ENCODE data around the gene NPPA. TPM values are rescaled to one million over a fixed set of nuclear protein-coding genes. Genes with fewer than 3 reads are reported as not detected.

NPPA gene
- total RNA-seq, 1 experiment from 2014 or later, result not detected

DNA sequence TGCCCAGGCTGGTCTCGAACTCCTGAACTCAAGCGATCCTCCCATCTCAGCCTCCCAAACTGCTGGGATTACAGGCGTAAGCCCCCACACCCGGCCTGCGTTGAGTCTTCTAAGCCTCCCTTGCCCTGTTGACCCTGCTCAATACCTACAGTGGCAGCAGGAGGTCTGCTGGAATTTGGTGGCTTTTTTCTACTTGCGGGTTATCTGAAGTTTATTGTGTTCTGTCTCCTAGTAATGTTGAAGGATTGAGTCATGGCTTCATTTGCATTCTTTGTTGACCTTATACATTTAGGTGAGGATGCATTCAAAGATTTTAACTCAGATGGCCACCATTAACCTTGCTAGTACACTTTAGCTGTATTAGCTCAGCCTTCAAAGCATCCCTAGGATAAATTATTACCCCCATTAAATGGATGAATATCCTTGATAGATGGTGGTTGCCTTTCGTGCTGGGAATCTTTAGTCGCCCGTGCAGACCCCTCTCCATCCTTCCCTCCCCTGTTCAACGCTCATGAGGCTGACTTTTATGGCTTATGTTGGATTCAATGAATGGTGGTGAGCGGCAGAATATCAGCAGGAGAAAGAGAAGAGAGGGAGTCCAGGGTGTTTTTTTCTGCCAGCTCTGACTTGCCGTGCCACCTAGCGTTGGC is 20.9 kb upstream of the NPPA start:
- Mint-ChIP-seq H3K9me3 (no peaks in the 10 kb centered on the region), H3K36me3 (ENCODE audit: insufficient read depth in 1 of 3, low read depth in 3 of 3) (no peaks in the 10 kb centered on the region; a peak in 1 of 7 replicates)

More for the DNA sequence above, 20.9 kb upstream of the NPPA start:
- Histone ChIP-seq H4K20me1 (ENCODE audit: control insufficient read depth, insufficient read depth, insufficient read length) (no peaks in the 10 kb centered on the region), H2AK5ac (ENCODE audit: insufficient read length, low read length) (no peak overlapping the region), H3K4me1 (ENCODE audit: insufficient read depth, low read length) (no peaks in the 10 kb centered on the region), H2BK20ac (ENCODE audit: low read depth, low read length, poor library complexity, severe bottlenecking) (no peak overlapping the region), H3K9me3 (ENCODE audit: control insufficient read depth, low read depth, low read length) (no peaks in the 10 kb centered on the region), H3K27me3 (ENCODE audit: insufficient read depth, low read length) (no peaks in the 10 kb centered on the region), H2BK15ac (ENCODE audit: low read depth, low read length) (no peak overlapping the region), H3K14ac (ENCODE audit: insufficient read depth, low read length) (no peak overlapping the region), H2BK12ac (ENCODE audit: insufficient read length, low read depth, low read length) (no peak overlapping the region), H3T11ph (ENCODE audit: low read length) (no peak overlapping the region), H3K79me2 (ENCODE audit: insufficient read depth, low read length) (no peaks in the 10 kb centered on the region), H3K27ac (ENCODE audit: insufficient read length, low read depth, low read length) (no peak overlapping the region), H4K91ac (ENCODE audit: insufficient read length, low read depth, low read length) (no peak overlapping the region), H3K23me2 (ENCODE audit: insufficient read length, low read depth, low read length, poor library complexity, severe bottlenecking) (no peaks in the 10 kb centered on the region), H3K9ac (ENCODE audit: extremely low read depth, insufficient read length, low read length) (no peak overlapping the region), H3K4me2 (ENCODE audit: insufficient read depth, insufficient read length, low read length) (no peak overlapping the region), H2AFZ (ENCODE audit: low read length) (no peak overlapping the region), H4K5ac (ENCODE audit: insufficient read length, low read depth, low read length) (no peak overlapping the region), H2BK5ac (ENCODE audit: insufficient read length, low read length) (no peak overlapping the region), H3K56ac (ENCODE audit: insufficient read length, low read depth, low read length) (no peak overlapping the region), H3K4ac (ENCODE audit: low read depth, low read length) (no peak overlapping the region), H3K79me1 (ENCODE audit: insufficient read depth, low read depth, low read length, poor library complexity, severe bottlenecking) (no peaks in the 10 kb centered on the region), H2BK120ac (ENCODE audit: low read depth, low read length, poor library complexity, severe bottlenecking) (no peak overlapping the region), H4K8ac (replicated peaks; ENCODE audit: insufficient read length, low read depth, low read length) (no peak overlapping the region), H3K23ac (ENCODE audit: insufficient read length, low read depth, low read length) (no peak overlapping the region), H3K18ac (ENCODE audit: insufficient read length, low read depth, low read length) (no peak overlapping the region)
- TF ChIP-seq, protein P1, sequence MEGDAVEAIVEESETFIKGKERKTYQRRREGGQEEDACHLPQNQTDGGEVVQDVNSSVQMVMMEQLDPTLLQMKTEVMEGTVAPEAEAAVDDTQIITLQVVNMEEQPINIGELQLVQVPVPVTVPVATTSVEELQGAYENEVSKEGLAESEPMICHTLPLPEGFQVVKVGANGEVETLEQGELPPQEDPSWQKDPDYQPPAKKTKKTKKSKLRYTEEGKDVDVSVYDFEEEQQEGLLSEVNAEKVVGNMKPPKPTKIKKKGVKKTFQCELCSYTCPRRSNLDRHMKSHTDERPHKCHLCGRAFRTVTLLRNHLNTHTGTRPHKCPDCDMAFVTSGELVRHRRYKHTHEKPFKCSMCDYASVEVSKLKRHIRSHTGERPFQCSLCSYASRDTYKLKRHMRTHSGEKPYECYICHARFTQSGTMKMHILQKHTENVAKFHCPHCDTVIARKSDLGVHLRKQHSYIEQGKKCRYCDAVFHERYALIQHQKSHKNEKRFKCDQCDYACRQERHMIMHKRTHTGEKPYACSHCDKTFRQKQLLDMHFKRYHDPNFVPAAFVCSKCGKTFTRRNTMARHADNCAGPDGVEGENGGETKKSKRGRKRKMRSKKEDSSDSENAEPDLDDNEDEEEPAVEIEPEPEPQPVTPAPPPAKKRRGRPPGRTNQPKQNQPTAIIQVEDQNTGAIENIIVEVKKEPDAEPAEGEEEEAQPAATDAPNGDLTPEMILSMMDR (conservative IDR thresholded peaks at IDR 0.05), result no peak
- H3K4me1 Mint-ChIP-seq, result no peaks in the 10 kb centered on the region
- no peaks in the 10 kb centered on the region for H3K27me3 Mint-ChIP-seq (ENCODE audit: low read depth)
- WGBS (ENCODE audit: extremely low coverage, insufficient read length, low lambda C conversion rate), result no CpG with 5 or more reads among the region's 13 CpGs
- H3K4me3 Mint-ChIP-seq, result no peak overlapping the region
- H3K27ac Mint-ChIP-seq, result no peak overlapping the region
- DNase-seq, result no peak

Data from H9 (cell line).